HG02852 (cell line): Measurements from ENCODE around the gene FMNL1.

ENCODE experiments used
- ATAC-seq: cut with Tn5 transposase; IDR thresholded peaks from one replicate; pipeline ENCODE4 v1.9.1; 2021; ENCODE audit warnings: mild to moderate bottlenecking, moderate library complexity; ENCODE audit not compliant: unreplicated experiment

FMNL1 gene

GRCh38 chr17:45277992-45278391 is 56.3 kb downstream of the FMNL1 start:
- no peak for ATAC-seq

DNA sequence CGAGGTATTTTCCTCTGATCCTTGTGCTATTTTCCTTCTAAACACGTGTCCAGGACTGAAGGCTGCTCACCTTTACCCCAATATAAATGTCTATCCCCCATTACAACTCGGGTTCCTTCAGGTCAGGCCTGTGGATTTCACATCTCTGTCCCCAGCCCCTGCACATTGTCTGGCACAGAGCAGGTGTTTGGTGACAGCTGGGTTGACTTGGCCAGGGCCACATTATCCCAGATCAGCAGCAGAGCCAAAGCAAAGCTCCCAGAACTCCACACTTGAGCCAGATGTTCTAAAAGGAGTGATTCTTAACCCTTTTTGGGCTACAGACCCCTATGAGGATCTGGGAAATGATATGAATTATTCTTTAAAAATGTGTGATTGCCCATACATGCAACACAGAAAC is 58.2 kb downstream of the FMNL1 start:
- ATAC-seq = no peak

DNA sequence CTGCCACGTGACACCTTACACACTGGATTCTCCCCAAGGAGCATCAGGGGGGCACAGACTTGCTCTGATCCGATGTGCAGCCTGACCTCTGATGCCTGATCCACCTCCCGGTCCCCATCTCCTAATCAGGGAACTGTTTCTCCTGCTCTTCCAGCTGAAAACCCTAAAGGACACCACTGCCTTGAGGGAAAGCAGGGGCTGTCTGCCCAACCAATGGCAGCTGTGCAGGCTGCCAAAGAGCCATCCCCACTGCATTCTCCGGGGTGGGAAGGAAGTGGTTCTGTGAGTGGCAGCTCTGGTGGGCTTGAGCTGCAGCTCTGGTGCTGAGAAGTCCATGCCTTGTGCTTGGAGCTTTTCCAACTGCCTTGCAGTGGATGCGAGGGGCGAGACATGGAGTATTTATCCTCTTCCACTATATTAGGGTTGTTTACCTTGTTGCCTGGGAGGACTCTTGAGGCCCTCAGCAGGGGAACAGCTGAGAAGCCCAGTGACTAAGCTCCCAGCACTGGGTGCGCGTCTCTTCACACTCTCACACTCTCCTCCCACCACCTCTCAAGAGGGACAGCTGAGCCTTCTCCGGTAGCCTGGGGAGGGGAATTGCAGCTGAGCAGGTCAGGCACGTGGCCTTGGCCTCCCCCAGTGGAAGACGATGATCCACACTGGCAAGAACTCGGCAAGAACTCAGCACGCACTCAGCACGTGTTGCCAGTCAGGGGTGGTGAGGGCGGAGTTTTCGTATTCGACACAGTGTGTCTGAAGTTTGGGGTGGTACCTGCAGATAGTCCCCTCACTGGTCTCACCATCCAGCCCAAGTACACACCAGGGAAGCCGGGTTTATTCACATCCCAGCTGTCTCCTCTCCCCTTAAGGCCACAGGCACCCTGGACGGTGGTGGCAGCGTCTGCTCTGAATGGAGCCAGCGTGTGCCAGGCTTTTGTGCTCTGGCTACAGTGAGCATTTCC is 61.3 kb downstream of the FMNL1 start:
- ATAC-seq = no peak

GRCh38 chr17:45283711-45284110 is 62.0 kb downstream of the FMNL1 start:
- ATAC-seq = no peak

DNA sequence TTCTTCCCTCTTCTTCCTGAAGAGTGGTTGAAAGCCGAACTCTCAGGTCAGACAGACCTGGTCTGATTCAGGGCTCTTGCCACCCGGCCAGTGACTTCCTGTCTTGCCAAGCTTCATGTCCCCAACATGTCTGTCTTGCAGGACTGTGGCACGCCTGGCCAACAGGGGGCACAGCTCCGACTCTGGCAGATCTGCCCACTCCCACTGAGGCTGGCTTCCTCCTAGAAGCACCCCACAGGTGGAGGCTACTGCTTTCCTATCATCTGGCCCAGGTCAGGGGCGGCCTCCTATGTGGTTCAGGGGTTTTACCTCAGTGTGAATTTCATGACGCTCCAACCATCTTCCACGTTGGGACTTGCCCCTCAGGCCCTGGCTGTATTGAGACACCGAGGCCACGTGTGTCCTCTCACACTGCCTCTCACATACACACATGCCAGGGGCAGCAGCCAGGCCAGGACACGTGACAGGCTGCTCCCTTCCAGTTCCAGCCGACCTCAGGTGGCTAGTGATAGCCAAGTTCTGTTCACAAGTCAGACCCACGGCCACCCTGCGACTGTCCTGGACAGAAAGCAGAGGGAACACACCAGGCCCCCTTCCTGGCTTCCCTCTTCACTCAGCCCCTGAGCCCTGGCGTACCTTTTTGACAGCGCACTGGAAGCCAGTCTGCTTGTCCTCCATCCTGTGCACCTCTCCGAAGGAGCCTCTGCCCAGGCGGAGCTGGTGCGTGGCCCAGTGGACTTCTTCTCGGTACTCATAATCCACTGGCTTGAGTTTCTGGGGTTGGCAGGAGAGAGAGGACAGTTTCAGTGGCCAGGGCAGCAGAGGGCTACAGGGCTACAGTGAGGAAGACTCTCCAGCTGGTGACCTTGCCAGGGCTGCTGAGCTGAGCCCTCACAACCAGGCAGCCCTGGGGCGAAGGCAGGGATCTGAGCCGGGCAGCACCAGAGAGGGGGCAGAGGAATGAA is 62.8 kb downstream of the FMNL1 start:
- ATAC-seq = no peak

GRCh38 chr17:45286286-45286685 is 64.6 kb downstream of the FMNL1 start:
- ATAC-seq = no peak

GRCh38 chr17:45287526-45288500 is 66.1 kb downstream of the FMNL1 start:
- ATAC-seq = no peak

GRCh38 chr17:45288825-45289224 is 67.1 kb downstream of the FMNL1 start:
- ATAC-seq = no peak

GRCh38 chr17:45289301-45290268 is 67.9 kb downstream of the FMNL1 start:
- no peak for ATAC-seq

GRCh38 chr17:45290269-45290765 is 68.6 kb downstream of the FMNL1 start:
- ATAC-seq = no peak

GRCh38 chr17:45291171-45291805 is 69.6 kb downstream of the FMNL1 start:
- no peak for ATAC-seq

DNA sequence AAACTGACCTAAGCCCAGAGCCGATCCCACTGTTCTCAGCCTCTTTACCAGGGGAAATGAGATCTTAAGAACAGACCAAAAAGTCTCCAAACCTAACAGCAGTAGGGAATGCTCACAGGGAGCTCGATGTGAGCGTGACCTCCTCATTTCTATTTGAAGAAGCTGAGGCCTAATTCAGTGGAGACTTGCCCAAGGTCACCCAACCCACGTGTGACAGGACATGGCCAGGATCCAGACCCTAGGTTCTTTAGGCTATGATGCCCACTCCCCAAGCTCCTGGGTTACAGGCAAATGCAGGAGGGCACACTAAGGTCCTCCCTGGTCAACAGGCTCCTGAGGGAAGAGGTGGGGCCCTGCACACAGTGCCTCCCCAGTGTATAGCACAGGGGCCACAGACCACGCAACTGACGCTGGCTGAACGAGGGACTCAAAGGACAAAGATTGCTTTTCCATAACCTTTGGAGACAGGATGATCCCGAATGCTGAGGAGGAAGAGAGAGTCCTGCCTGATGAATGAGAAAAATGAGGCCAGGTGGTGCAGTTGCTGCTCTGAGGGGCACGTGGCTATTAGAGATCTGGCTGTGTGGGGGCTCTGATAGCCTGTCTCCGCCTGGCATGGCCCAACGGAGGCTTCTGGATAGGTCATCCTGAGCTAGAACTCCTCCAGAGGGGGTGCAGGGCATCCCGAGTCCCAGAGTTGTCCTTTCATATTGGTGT is 71.2 kb downstream of the FMNL1 start:
- no peak for ATAC-seq

- no peak for ATAC-seq
These were observed 71.9 kb downstream of the FMNL1 start for GRCh38 chr17:45293413-45294211.

DNA sequence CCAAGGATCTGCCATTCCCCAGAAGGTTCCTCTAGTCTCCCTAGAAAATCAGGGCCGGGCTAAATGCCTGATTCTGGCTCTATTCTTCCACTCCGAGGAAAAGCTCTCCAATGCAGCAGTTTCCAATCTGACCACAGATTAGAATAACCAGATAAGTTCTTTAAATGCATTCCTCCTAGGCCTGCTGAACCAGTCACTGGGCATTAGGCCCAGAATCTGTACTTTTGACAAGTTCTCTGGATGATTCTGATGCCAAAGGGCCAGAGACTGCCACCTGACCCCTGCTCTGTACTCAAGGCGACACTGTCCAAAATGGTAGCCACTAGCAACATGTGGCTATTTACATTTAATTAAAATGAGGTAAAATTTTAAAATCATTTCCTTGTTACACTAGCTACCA is 72.8 kb downstream of the FMNL1 start:
- no peak for ATAC-seq

- ATAC-seq = no peak
These were observed 74.5 kb downstream of the FMNL1 start for GRCh38 chr17:45296003-45296832.

DNA sequence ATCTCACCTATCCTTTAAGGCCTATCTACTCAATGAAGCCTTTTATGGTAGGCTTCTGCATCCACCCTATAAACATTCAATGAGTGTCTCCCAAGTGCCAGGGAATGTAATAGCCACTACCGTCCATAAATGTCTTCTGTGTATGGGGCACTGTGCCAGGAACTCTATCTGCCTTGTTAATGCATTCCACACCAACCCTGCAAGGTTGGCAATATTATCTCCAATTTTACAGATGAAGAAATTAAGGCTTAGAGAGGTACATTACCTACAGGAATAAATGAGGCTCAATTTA is 75.1 kb downstream of the FMNL1 start:
- ATAC-seq = no peak
